ENCODE measurements around the gene HECTD4. TPM values are rescaled to one million over a fixed set of nuclear protein-coding genes. Genes with fewer than 3 reads are reported as not detected.

The HECTD4 gene
- total and polyA plus RNA-seq, 4 donors: 4.3 to 80.1 (median 25.5) TPM

DNA sequence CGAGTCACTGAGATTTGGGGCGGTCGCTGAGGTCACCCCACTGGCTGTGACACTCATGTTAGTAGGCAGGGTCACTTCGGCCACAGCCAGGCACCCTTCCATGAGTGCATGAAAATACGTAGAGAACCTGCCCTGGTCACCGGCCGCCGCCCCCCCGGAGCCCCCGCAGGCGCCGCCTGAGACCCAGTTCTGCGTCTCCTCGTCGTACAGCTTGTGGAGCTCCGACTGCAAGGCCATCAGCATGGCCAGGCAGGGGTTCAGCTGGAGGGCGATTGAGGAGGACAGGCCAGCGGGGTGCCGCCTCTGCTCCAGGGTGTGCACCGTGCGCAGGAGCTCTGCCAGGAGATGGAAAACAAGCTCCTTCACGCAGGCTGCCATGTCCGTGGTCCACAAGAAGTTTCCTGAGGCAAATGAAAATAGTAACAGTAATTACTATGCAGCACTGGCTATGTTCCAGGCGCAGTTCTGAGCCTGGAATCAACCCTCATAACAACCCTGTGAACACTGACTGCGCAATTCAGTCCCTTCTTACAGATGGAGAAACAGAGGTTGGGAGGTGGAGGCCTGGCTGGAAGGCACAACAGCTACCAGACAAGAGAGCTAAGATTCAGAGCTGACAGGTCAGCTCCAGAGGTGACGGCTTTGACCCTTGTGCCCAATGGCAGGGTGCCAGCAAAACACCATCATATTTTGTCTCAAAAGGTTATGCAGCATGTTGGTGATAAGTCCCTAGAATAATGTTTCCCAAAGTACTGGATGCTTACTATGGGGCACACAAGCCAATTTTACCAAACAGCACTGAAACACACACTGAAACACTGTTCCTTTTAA is 196.9 kb downstream of the HECTD4 start:
- Histone ChIP-seq H3K9me3 (ENCODE audit: control insufficient read depth in 4 of 4, low read length in 3 of 4) (no peaks in the 10 kb centered on the region), H3K9ac (ENCODE audit: low read depth in 1 of 2, low read length in 2 of 2) (no peak overlapping the region), H3K36me3 (ENCODE audit: control insufficient read depth in 4 of 4, insufficient read depth in 3 of 4, low read depth in 1 of 4, low read length in 3 of 4) (peaks cover 6 to 30% (median 18%) of the 10 kb centered on the region in 4 donors), H3K4me1 (ENCODE audit: control insufficient read depth in 4 of 4, insufficient read depth in 4 of 4, low read length in 3 of 4) (peaks cover 0 to 5% (median 3%) of the 10 kb centered on the region in 4 donors), H3K4me3 (ENCODE audit: low read depth in 1 of 3, low read length in 3 of 3) (no peak overlapping the region), H3K27ac (ENCODE audit: low read depth in 1 of 2, low read length in 2 of 2) (no peak overlapping the region), H3K27me3 (ENCODE audit: control insufficient read depth in 4 of 4, insufficient read depth in 4 of 4, low read length in 3 of 4) (no peaks in the 10 kb centered on the region)
- DNase-seq (ENCODE audit: low spot score): no peak
- TF ChIP-seq GABPA (IDR thresholded peaks at IDR 0.05 in 1 of 2, conservative IDR thresholded peaks at IDR 0.05 in 1 of 2) (no peak), SP1 (IDR thresholded peaks at IDR 0.05) (no peak), FOXA2 (IDR thresholded peaks at IDR 0.05) (no peak), JUND (IDR thresholded peaks at IDR 0.05) (no peak), RXRA (IDR thresholded peaks at IDR 0.05) (no peak), RAD21 (IDR thresholded peaks at IDR 0.05) (no peak)
- TF ChIP-seq, protein P1, sequence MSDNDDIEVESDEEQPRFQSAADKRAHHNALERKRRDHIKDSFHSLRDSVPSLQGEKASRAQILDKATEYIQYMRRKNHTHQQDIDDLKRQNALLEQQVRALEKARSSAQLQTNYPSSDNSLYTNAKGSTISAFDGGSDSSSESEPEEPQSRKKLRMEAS (IDR thresholded peaks at IDR 0.05): no peak
- 93% methylated on average over 26 of the region's 26 CpGs for WGBS

DNA sequence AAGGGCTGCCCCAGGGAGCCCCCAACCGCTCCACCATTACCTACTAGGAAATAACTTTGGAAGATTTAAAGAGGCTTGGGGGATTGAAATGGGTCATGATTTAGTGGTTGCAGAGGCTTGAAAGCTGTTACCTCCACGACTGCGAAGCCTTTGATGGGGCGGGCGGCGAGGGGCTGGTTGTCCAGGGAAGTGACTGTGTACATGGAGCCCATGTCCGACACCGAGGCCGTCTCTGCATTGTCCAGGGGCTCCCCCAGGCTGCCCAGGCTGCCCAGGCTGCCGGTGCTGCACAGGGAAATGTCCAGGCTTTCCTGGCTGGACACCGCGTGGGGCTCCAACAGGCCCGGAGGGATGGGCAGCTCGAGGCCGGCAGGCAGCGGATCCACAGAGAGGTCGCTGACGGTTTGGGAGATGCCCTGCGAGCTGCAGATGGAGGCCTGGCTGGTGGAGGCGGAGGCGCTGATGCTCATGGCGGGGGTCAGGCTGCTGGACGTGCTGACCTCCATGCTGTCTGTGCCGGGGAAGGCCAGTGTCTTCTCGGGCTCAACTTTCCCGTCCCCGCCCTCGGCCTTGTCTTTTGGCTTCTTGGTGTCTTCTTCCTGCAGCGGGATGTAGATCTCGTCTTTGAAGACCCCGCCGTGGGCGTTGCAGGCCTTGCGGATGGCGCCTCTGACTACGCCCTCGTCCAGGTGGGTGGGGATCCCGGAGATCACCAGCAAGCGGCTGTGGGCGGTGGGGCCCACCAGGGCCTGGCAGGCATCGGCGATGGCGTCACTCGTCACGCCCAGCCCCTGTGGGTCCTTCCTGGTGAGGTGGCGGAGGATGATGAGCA is 198.0 kb downstream of the HECTD4 start:
- H3K9ac ChIP-seq (ENCODE audit: low read depth in 1 of 2, low read length in 2 of 2): no peak overlapping the region
- H3K4me3 ChIP-seq (ENCODE audit: low read depth in 1 of 3, low read length in 3 of 3): no peak overlapping the region
- H3K9me3 ChIP-seq (ENCODE audit: control insufficient read depth in 4 of 4, low read length in 3 of 4): no peaks in the 10 kb centered on the region
- TF ChIP-seq JUND (IDR thresholded peaks at IDR 0.05): no peak
- no peak for TF ChIP-seq NR2F2 (IDR thresholded peaks at IDR 0.05)
- TF ChIP-seq, protein P1 (IDR thresholded peaks at IDR 0.05): no peak
- TF ChIP-seq, protein P2, sequence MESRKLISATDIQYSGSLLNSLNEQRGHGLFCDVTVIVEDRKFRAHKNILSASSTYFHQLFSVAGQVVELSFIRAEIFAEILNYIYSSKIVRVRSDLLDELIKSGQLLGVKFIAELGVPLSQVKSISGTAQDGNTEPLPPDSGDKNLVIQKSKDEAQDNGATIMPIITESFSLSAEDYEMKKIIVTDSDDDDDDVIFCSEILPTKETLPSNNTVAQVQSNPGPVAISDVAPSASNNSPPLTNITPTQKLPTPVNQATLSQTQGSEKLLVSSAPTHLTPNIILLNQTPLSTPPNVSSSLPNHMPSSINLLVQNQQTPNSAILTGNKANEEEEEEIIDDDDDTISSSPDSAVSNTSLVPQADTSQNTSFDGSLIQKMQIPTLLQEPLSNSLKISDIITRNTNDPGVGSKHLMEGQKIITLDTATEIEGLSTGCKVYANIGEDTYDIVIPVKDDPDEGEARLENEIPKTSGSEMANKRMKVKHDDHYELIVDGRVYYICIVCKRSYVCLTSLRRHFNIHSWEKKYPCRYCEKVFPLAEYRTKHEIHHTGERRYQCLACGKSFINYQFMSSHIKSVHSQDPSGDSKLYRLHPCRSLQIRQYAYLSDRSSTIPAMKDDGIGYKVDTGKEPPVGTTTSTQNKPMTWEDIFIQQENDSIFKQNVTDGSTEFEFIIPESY (IDR thresholded peaks at IDR 0.05): no peak
- no peak for TF ChIP-seq GABPA (IDR thresholded peaks at IDR 0.05 in 1 of 2, conservative IDR thresholded peaks at IDR 0.05 in 1 of 2)
- no peak for TF ChIP-seq EGR1 (IDR thresholded peaks at IDR 0.05; ENCODE audit: low read depth in 2 of 2)
- no peak overlapping the region for H3K27ac ChIP-seq (ENCODE audit: low read depth in 1 of 2, low read length in 2 of 2)
- peaks cover 7 to 27% (median 19%) of the 10 kb centered on the region in 4 donors for H3K36me3 ChIP-seq (ENCODE audit: control insufficient read depth in 4 of 4, insufficient read depth in 3 of 4, low read depth in 1 of 4, low read length in 3 of 4)
- WGBS: 98% methylated on average over 46 of the region's 46 CpGs
- H3K4me1 ChIP-seq (ENCODE audit: control insufficient read depth in 4 of 4, insufficient read depth in 4 of 4, low read length in 3 of 4): peaks cover 0 to 5% (median 3%) of the 10 kb centered on the region in 4 donors
- no peak for DNase-seq (ENCODE audit: low spot score)
- no peaks in the 10 kb centered on the region for H3K27me3 ChIP-seq (ENCODE audit: control insufficient read depth in 4 of 4, insufficient read depth in 4 of 4, low read length in 3 of 4)

DNA sequence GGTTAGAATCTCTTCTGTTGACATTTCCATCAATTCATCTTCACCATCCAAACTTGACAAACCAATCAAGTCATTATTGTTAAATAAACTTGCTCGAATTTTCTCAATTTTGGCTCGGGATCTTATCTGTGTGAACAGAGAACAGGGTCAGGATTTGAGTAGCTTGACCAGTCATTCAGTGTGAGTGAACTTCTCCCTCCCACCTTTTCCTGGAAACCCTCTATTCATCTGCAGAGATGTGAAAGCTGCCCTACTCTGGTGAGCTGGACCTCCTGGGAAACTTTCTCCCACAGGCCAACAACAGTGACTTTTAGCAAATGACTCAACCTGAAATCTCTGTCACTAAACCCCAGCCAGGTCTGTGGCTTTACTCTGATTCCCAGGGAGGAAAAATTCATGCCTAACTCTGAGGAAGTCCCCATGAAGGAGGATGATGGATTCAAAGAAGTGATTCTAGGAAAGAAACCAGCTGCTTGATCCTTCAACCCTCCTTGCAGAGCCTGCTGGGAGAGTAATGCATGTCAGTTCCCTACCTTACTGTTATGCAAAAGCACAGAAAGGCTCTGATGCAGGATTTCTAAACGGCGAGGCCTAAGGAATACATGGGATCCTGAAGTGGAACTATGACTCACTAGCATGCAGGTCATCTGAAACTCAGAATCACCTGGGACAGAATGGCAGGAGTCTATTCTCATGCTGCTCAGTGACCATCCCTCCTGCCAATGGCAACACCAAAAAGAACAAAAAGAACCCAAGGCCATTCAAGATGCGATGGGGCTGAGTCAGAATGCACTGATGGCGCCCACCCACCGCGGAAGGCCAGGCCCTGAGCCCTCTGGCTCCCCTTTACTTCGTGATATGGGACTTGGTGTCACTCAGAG is 198.8 kb downstream of the HECTD4 start:
- Histone ChIP-seq H3K27ac (ENCODE audit: low read depth in 1 of 2, low read length in 2 of 2) (no peak overlapping the region), H3K4me3 (ENCODE audit: low read depth in 1 of 3, low read length in 3 of 3) (no peak overlapping the region), H3K4me1 (ENCODE audit: control insufficient read depth in 4 of 4, insufficient read depth in 4 of 4, low read length in 3 of 4) (peaks cover 0 to 5% (median 3%) of the 10 kb centered on the region in 4 donors), H3K9ac (ENCODE audit: low read depth in 1 of 2, low read length in 2 of 2) (no peak overlapping the region), H3K9me3 (ENCODE audit: control insufficient read depth in 4 of 4, low read length in 3 of 4) (no peaks in the 10 kb centered on the region), H3K36me3 (ENCODE audit: control insufficient read depth in 4 of 4, insufficient read depth in 3 of 4, low read depth in 1 of 4, low read length in 3 of 4) (peaks cover 13 to 30% (median 24%) of the 10 kb centered on the region in 4 donors), H3K27me3 (ENCODE audit: control insufficient read depth in 4 of 4, insufficient read depth in 4 of 4, low read length in 3 of 4) (no peaks in the 10 kb centered on the region)
- no peak for DNase-seq (ENCODE audit: low spot score)
- TF ChIP-seq SP1 (IDR thresholded peaks at IDR 0.05) (no peak), EGR1 (IDR thresholded peaks at IDR 0.05; ENCODE audit: low read depth in 2 of 2) (no peak), YY1 (IDR thresholded peaks at IDR 0.05) (no peak), RAD21 (IDR thresholded peaks at IDR 0.05) (no peak), FOXA1 (IDR thresholded peaks at IDR 0.05) (no peak), FOXA2 (IDR thresholded peaks at IDR 0.05) (no peak), JUND (IDR thresholded peaks at IDR 0.05) (no peak), TAF1 (conservative IDR thresholded peaks at IDR 0.05) (no peak), RXRA (IDR thresholded peaks at IDR 0.05) (no peak), HNF4A (conservative IDR thresholded peaks at IDR 0.05) (no peak)
- TF ChIP-seq, protein P3, sequence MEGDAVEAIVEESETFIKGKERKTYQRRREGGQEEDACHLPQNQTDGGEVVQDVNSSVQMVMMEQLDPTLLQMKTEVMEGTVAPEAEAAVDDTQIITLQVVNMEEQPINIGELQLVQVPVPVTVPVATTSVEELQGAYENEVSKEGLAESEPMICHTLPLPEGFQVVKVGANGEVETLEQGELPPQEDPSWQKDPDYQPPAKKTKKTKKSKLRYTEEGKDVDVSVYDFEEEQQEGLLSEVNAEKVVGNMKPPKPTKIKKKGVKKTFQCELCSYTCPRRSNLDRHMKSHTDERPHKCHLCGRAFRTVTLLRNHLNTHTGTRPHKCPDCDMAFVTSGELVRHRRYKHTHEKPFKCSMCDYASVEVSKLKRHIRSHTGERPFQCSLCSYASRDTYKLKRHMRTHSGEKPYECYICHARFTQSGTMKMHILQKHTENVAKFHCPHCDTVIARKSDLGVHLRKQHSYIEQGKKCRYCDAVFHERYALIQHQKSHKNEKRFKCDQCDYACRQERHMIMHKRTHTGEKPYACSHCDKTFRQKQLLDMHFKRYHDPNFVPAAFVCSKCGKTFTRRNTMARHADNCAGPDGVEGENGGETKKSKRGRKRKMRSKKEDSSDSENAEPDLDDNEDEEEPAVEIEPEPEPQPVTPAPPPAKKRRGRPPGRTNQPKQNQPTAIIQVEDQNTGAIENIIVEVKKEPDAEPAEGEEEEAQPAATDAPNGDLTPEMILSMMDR (IDR thresholded peaks at IDR 0.05; ENCODE audit: low read depth, low read length, missing input control): no peak
- 83% methylated on average over 9 of the region's 9 CpGs for WGBS

All from liver (tissue), 9 donors.